Endothelial cell of hepatic sinusoid (primary cell): ENCODE measurements around the gene GOLT1A.
"Not testable (repeated sequence)": the region's sequence is repeated elsewhere in the genome, so short reads cannot be mapped to it uniquely, and the experiment has no call there.

Experiments
- in situ Hi-C: cut with HindIII; loops from 2 replicates; pipeline ENCODE4 v1.10.0; 2017; ENCODE audit warnings: low sequenced_read_pairs

Gene GOLT1A

DNA sequence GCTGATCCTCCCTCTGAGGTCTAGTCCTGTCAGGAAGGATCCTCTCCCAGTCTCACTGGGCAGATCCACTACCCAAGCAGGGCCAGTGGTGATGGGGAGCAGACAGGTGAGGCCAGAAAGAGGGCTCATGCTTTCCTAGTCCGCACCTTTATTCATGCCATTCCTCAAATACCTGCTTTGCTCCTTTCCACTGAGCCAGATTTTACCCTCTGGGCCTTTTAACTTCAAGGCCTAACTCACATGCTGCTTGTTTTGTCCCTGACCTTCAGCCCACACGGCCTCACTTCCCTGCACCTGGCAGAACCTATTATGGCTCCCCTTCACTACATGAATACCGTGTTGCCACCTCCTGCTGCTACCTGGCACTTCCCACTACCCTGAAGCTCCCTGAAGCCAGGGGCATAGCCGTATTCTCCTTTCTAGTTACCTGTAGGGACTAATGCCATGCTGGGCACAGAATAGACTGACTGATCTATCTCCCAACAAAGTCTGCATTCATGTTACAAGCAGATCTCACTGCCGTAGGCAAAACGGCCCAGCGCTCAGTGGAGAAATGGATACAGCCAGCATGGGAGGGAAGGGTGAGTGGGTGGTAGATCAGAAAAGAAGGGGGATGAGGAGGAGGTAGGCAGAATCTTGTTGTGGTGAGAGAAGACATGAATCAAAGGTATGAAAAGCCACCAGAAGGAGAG, 36.1 kb upstream of the GOLT1A start:
- in situ Hi-C loops: no loop called here

DNA sequence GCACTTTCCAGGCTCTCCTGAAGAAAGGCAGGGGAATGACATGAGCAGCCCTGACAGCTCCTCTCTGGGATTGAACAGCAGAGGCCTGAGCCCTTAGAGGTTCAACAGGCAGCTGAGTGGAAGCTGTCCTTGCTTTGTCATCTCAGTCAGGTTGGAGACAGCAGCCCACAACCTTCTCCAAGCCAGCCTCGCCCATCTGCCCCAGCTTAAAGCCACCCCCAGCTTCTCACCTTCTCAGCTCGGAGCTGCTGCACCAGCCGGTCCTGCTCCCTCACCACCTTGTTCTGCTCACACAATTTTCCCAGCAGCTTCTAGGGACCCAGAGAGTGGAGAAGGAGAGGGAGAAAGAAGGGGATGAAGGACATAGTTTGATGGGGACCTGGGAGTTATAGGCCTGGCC, 35.2 kb upstream of the GOLT1A start:
- in situ Hi-C loops: no loop called here

DNA sequence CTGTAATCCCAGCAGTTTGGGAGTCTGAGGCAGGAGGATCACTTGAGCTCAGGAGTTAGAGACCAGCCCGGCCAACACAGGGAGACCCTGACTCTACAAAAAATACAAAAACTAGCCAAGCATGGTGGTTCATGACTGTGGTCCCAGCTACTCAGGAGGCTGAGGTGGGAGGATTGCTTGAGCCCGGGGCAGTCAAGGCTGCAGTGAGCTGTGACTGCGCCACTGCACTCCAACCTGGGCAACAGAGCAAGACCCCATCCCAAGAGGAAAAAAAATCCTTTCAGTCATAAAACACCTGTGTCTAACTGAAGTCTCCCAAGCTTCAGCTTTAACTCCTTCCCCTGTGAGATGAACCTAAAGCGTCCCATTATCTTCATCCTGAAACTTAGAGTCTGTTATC, 33.1 kb upstream of the GOLT1A start:
- in situ Hi-C loops: no loop called here

DNA sequence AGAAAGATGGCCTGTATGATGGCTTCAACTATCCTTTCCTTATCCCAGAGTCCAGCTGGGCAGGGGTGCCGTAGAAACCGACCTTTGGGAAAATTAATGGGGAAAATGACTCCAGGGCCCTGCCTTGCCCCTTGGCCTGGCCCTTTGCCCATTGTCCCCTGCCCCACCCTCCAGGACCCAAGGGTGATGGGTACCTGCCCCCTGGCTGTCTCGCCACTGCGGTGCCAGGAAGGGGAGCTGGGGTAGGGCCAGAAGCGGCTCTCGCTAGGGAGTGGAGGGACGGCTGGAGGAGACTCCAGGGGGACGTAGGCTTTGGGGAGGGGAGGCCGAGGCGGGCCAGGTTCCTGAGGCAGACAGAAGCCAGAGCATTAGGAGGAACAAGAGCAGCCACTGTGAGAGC, 29.1 kb upstream of the GOLT1A start:
- in situ Hi-C loops: no loop called here

DNA sequence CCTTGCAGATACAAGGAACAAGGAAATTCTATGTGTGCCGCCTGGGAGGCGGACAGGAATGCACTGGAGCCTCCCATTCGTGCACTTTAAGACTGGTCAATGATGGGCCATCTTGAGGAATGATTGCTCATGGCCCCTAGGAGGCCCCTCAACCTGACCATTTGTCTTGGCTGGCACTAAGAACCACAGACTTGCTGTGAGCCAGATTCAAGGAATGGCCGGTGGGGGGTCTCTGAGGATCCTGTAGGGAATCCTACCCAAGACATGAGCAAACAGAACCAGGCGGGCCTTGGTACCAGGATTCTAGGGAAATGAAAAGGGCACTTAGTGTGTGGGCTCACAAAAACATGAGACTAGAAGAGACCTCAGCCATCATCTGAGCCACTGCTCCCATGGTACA, 28.1 kb upstream of the GOLT1A start:
- in situ Hi-C loops: no loop called here

DNA sequence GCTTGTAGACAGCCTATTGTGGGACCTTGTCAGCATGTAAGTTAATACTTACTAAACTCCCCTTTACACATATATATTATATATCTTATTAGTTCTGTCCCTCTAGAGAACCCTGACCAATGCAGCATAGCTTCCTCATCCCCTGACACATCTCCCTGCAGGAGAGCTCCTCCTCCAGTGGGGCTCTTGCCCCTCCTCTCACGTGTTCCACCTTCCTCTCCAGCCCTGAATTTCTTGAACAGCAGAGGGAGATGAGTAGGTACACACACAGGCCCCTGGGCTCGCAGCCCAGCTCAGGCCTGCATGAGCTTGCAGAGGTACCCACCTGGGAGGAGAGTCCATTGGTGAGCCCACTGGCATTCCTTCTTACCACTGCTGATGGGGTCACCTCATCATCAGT, 27.3 kb upstream of the GOLT1A start:
- in situ Hi-C loops: no loop called here

DNA sequence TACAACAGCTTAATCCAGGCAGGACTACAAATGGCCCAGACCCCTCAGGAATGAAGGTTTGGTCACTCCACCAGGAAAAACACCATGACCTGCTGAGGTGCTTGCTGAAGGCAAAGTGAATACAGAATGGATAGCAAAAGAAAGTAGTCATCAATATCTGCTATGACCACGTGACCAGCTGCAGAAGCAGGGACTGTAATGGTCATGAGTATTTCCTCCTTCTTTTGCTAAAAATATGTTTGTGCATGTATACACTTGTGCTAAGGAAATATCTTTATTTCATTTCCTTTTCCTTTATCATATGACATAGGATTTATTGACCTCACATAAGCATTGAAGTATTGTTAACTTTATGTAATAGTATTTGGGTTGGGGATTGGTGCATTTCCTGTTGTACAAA, 26.4 kb upstream of the GOLT1A start:
- in situ Hi-C loops: no loop called here

DNA sequence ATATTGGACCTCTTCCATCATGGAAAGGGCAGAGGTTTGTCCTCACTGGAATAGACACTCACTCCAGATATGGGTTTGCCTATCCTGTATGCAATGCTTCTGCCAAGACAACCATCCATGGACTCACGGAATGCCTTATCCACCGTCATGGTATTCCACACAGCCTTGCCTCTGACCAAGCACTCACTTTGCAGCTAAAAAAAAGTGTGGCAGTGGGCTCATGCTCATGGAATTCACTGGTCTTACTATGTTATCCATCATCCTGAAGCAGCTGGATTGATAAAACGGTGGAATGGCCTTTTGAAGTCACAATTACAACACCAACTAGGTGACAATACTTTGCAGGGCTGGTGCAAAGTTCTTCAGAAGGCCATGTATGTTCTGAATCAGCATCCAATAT, 25.6 kb upstream of the GOLT1A start:
- in situ Hi-C loops: not testable (repeated sequence)

DNA sequence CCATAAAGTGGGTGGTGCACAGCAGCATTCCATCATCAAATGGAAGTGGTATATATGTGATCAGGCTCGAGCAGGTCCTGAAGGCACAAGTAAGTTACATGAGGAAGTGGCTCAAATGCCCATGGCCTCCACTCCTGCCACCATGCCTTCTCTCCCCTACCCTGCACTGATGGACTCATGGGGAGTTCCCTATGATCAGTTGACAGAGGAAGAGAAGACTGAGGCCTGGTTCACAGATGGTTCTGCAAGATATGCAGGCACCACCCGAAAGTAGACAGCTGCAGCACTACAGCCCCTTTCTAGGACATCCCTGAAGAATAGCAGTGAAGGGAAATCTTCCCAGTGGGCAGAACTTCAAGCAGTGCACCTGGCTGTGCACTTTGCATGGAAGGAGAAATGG, 24.7 kb upstream of the GOLT1A start:
- in situ Hi-C loops: not testable (repeated sequence)

DNA sequence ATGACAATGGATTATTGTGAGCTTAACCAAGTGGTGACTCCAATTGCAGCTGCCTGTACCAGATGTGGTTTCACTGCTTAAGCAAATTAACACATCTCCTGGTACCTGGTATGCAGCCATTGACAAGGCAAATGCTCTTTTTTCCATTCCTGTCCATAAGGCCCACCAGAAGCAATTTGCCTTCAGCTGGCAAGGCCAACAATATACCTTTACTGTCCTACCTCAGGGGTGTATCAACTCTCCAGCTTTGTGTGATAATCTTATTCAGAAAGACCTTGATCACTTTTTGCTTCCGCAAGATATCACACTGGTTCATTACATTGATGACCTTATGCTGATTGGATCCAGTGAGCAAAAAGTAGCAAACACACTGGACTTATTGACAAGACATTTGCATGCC, 23.7 kb upstream of the GOLT1A start:
- in situ Hi-C loops: not testable (repeated sequence)

DNA sequence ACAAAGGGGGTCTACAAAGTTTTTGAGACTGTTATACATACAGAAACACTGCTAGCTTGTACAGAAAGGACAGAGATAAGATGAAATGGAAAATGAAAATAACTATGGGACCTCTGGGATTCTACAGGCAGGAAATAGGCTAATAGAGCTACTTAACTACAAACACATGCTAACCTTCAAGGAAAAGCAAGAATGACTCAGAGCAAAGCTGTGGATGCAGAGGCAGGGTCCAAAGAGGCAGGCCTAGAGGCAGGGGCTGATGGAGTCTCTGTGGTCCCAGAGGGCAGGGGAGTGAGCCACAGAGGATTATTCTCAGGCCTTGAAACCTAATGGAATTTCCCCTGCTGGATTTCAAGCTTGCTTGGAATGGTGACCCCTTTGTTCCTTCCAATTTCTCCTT, 18.7 kb upstream of the GOLT1A start:
- in situ Hi-C loops: no loop called here

DNA sequence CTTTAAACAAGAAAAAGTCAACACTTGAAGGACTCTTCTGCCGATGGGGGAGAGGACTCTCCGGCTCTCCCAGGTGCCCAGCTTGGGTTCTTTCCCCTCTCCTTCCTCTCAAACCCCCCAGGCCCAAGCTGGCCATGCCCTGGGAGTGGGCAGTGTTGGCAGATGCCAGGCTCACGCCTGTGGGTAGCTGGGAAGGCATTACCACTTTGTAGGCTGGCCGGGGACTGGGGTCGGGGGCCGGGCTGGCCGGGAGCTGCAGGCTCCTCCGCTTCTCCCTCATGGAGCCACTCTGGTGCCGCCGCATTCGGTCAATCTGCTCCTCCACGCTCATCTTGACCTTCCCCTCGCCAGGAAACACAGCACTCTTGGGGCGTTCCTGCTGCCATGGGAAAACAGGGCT, 16.4 kb upstream of the GOLT1A start:
- in situ Hi-C loops: no loop called here

DNA sequence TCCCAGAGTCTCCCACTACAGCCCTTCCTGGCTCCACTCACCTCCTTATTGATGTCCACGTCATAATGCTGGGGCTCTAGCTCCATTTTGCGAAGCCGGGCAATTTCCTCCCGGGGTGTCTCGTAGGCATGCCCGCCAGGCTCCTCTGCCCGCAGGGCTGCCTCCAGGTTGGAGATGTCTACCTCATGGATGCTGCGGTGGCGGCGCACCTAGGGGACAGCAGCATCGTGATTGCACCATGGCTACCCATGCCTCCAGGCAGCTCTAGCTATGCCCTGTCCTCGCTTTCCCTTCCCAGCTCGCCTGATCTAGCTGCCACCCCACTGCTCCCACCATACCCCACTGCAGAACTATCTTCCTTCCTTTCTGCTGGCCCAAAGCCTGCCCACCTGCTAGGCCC, 15.1 kb upstream of the GOLT1A start:
- in situ Hi-C loops: no loop called here

DNA sequence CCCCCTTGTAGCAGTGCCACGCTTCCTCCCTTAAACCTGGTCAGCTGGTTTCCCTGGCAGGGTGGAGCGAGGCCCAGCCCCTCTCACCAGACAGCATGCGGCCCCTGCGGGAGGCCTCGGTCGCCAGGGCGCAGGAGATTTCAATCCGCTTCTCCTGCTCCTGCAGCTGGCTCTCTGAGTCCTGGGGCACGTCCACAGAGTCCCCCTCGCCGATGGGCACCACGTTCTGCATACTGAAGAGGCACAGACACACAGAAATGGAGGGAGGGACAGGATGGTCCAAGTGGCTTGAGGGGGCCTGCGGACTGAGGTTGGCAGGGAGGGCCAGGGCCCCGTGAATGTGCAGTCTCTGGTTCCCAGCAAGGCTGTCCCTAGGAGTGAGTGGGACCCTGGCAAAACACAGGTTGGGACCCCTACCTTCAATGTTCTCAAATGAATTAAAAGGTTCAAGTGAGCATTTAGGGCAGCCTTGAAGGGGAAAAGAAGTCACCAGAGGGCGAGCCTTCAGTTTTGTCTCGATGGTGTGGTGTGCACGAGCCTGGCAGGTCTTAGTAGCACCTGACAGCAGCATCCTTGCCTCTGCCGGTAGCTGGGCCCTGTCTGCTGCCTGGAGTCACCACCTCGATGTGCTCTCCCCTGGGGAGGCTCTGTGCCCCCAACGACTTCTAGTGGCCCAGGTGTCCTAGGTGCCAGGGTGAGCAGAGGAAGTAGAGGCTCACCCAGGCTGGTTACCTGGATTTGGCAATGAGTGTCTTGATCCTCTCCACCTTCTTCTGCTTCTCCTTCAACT, 14.4 kb upstream of the GOLT1A start:
- in situ Hi-C loops: no loop called here

DNA sequence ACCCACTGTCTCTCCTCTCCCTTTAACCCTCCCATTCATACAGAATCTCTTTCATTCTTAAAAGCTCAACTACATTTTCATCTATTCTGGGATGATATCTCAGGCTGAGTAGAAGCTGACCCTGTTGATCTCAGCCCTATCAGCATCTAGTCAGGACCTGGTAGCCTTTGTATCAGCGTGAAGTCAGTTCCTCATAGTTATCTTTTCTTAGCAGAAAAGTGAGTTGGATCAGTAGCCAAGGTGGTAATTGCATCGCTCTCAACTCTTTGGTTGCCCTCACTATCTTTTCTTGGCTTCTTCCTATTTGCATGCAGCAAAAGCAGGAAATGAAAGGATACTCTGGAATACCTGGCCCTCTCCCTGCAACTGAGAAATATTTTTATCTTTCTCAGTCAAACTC, 13.6 kb upstream of the GOLT1A start:
- in situ Hi-C loops: no loop called here

DNA sequence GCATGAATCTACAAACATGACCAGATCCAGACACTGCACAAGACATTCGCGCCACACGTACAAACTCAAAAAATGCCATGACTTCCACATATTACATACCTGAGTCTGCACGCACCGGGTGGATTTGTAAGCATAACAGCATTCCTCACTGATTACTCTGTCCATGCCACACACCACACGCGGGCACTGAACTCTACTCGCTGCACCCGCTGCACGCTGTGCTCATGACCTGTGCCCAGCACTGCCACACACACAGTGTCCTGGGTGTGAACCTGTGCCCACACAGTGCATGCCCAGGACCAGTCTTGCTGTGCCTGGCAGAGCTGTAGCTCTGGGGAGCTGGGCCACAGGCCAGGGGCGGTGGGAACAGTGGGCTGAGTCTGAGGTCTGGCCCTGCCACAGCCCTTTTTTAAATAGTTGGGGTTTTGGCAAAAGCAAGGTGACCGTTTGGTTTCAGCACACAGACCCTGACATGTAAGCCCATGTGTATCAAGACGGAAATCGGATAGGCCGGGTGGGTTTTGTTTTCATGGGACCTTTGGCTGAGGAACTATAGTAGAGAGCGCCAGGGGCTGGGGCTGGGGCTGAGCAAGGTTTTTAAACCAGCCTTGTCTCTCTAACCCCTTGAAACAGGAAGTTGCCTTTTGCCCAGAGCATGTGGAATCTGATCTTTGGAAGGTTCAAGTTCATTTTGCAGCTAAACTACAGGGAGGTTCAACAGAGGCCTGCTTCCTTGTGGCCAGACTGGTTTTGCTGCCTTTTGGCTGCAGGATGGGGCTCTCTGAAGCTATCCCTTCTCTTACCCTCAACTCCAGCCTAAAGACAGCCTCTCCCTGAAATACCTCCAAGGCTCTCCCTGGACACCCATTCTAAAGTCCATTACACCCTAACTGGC, 12.3 kb upstream of the GOLT1A start:
- in situ Hi-C loops: no loop called here

DNA sequence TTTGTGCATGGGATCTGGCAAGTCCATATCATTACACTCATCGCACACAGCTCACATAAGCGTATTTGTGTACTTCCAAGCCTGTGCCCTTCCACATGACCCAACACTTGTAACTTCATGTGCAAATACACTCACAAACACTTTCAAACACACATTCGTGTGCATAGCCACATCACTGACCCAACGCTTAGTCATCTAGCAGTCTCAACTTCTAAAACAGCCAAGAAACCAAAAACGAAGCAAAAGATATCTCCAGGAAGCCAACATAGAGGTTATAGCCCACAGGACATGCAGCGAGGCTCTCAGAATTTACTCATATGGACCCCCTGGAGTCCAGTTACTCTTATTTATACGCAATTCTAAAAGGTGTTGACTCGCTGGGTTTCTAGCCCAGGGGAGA, 10.9 kb upstream of the GOLT1A start:
- in situ Hi-C loops: no loop called here

DNA sequence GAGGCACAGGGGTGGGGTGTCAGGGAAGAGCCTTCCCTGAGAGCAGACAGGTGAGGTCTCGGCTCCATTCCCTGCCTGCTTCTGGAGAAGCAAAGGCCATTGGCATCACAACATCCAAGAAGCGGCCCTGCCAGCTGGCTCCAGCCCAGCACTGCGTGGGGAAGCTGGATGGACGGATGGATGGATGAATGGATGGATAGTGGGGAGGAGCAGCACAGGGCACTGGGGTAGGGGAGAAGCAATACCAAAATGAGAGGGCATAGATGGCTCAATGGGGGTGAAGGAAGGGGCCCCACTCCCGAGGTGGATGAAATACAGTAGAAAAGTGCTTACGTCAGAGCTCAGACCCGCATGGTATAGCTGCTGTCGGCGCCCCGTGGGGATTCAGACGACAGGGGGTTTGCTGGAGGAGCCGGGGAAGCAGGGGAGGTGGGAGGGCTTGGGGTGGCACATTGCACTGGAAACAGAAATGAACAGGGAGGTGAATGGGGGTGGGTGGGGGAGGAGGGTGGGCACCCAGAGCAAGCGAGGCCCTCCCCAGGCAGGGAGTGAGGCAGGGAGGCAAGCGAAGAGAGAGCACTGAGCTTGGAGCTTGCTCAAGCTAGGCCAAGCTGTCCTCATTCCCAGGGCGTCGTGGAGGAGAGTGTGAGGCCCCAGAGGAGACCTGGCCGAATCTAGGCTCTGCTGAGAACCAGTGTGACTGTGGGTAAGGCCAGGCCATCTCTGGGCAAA, 9.5 kb upstream of the GOLT1A start:
- in situ Hi-C loops: no loop called here

DNA sequence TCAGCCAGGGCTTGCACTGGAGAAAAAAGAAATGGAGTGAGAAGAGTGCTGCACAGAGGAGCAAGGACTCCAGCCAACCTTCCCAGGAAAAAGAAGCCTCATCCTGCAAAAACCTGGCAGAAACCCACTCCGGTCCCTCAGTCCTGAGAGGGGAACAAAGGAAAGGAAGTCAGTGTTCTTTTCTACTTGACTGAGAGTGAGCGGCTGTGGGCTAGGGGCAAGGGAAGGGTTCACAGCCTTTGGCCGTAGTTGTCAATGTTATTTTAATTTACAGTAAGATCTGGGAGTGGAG, 8.9 kb upstream of the GOLT1A start:
- in situ Hi-C loops: no loop called here

DNA sequence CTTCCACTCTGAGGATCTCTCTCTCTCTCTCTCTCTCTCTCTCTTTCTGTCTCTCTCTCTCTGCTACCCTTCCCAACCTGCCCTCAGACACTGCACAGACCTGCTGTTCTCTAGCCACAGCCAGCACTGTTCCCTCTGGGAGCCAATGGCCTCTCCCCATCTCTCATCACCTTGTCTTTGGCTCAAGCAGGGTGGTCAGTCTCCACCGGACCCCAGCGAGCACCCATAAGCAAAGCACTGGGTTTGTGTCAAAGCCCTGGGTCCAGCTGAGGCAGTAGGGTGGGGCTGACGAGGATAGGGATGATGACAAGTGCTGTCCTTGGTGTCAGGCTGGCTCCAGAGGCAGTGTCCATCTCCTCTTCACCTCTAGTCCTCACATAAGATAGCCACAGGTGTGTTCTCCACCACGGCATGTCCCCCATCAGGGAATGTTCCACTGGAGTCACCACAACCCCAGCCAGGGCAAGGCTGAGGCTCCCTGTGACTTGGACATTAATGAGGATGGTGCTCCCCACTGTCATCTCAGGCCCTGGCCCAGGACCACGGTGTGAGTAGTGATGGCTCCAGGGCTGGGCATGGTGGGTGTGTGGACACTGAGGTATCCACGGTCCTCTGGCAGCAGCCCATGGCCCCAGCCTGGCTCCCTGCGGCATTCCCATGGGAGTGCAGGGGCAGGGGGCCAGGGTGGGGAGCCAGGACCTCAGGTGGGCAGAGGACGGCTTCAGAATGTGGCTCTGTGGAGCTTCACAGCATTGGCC, 8.4 kb upstream of the GOLT1A start:
- in situ Hi-C loops: no loop called here

DNA sequence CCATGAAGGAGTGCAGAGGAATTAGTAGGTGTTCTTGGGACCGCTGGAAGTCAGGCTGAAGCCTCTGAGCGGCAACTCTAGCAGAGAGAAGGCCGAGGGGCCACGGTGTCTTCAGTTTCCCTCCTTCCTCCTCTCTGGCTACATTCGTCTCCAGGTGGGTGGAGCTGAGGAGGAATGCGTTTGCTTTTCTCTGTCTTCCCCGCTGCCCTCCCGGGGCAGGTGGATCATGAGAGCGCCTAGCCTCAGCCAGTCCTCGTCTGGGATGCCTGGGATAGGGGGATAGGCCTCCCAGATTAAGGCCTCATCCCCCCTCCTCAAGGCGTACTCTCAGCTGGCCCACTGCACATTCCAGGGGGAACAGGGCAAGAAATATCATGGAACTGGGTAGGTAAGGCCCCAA, 7.5 kb upstream of the GOLT1A start:
- in situ Hi-C loops: no loop called here
